GM19395 (cell line): ENCODE measurements around the gene TRIP10.
A peak's percentile ranks its signal among the peaks of the same experiment; 100 is the strongest.
"Not testable (repeated sequence)": the region's sequence is repeated elsewhere in the genome, so short reads cannot be mapped to it uniquely, and the experiment has no call there.

Source experiments
- ATAC-seq: cut with Tn5 transposase; IDR thresholded peaks from one replicate; pipeline ENCODE4 v1.9.1; 2021; ENCODE audit warnings: mild to moderate bottlenecking, moderate library complexity; ENCODE audit not compliant: unreplicated experiment

TRIP10 gene

DNA sequence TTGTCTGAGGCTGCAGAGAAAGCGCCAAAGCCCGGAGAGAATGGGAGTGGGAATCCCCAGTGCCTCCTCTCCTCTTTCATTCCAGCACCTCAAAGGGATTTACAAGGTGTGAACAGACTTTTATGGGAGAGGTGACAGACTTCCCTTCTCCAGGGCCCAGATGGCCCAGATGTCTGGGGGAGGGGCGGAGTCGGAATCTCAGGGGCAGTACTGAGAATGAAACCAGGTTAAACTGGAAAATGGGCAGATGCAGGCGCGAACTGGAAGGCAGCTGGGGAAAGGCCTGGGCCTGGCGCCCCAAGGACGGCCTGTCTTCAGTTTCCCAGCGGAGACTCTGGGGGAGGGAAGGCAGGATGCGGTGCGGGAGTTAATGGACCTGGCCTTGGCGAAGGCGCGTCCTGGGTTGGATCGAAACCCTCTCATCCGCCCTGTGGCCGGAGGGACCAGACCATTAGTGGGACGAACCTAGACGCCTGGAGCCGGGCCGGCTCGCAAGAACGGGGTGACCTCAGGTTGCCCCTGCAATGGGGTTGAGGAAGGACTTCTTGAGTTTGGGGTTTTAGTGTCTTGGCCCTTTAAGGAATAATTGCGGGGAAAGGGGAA, 592 bp upstream of the TRIP10 start:
- ATAC-seq: no peak

DNA sequence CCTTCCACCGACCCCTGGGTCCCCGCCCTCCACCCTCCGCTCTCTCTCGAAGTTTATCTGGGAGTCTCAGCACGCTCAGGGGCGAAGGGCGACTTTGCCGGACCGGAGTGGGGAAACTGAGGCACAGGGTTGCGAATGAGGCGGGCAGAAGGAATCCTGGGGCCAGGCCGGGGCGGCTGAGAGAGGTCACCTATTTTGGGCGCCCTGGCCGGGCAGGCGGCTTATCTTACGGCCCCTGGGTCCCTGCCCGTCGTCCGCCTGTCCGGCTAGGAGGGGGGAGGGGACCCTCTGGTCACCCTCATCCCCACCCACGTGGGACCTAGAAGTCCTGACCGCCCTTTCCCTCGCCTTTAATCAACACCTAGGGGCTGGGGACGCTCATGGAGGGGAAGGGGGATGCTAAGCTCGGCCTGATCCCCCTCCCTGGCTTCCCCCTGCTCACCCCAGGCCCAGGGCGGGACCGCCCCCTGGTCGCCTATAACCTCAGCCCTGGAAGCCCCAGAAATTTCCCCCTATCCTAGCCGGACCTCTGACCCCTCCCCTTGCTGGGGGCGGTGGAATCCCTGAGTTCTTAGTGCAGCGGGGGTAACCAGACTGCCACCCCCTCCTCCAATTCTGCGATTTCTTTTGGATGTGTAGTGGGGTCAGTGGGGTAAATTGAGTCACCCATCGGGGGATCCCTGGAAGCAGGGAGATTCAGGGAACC, 556 bp downstream of the TRIP10 start:
- ATAC-seq: no peak

DNA sequence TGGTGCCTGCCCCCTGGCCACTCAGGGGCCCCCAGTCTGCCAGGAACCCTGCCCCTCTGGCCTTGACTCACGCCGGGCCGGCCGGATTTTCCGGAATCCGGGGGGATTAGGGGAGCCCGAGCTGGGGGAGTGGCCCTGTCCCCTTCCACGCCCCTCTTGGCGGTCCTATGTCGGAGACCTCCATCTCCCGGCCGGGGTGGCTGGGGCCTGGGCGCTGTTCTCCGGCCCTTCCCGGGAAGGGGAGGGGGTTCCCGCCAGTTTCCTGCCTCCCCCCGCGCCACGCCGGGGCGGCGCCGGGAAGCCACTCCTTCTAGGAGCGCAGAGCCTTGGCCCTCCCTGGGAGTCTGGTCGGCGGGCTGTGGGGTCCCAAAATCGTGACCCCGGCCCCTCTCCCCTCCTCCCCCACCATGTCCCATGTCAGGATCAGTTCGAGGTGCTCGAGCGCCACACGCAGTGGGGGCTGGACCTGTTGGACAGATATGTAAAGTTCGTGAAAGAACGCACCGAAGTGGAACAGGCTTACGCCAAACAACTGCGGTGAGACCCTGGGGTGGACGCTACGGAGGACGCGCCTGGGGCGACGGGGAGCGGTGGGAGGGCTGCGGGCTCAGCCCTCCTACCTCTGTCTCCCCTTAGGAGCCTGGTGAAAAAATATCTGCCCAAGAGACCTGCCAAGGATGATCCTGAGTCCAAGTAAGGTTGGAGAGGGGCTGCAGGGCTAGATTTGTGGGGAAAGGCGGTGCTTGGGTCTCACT, 1.3 kb downstream of the TRIP10 start:
- no peak for ATAC-seq

DNA sequence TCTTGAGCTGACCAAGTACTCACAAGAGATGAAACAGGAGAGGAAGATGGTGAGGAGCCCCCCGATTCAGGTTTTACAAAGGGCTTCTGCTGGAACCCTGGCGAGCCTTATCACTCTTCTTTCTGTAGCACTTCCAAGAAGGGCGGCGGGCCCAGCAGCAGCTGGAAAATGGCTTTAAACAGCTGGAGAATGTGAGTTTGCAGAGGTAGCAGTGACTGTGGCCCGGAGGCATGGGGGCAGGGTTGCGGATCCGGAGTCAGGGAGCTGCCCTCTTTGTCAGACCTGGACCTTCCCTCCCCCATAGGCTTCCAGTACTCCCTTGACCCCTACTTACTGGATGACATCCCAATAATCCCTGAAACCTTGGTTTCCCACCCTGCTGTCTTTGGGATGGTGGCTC, 3.6 kb downstream of the TRIP10 start:
- ATAC-seq: no peak

DNA sequence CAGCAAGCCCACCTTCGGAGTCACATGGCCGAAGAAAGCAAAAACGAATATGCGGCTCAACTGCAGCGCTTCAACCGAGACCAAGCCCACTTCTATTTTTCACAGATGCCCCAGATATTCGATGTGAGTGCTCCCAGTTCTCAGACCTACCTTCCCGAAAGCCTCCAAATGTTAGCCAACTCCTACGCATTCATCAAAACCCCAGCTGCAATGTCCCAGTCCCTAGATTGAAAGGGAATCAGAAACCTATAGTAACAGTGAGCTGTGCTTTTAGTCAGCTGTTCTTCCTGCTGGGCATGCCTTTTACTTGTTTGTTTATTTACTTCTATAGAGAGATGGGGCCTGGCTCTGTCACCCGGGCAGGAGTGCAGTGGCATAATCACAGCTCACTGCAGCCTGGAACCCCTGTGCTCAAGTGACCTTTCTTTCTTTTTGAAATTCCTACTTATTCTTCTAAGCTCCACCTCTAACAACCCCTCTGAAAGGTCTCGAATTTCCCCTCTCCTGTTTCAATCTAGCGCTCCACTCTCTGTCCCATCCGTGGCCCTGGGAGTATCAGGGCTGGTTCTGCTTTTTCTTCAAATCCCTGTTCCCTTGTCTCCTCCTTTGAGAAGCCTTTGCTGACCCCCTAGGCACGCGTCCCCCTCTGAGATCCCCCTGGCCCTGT, 4.4 kb downstream of the TRIP10 start:
- no peak for ATAC-seq

DNA sequence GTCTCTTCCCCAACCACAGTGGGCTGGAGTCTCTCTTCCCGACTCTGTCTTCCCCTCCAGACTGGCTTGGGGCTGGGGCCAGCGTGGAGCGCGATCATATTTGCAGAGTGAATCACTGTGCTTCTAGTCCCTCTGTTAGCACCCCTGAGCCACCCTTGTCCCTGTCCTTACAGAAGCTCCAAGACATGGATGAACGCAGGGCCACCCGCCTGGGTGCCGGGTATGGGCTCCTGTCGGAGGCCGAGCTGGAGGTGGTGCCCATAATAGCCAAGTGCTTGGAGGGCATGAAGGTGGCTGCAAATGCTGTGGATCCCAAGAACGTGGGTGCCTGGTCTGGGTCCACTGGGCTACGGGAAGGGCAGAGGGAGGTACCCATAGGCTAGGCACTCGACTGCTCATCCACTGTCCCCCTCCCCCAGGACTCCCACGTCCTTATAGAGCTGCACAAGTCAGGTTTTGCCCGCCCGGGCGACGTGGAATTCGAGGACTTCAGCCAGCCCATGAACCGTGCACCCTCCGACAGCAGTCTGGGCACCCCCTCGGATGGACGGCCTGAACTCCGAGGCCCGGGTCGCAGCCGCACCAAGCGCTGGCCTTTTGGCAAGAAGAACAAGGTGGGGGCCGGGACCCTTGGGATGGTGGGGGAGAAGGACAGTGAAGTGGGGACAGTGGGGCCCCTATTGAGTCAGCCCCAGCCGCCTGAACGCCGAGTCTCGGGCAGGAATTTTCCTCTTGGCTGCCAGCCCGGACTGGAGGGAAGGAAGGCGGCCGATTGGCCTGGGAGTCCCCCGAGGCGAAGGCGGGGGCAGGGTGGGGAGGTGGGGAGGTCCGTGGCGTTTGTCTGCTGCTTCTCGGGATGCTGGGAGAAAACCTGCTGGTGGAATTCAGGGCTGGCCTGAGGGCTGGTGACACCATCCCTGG, 5.2 kb downstream of the TRIP10 start:
- ATAC-seq: no peak

DNA sequence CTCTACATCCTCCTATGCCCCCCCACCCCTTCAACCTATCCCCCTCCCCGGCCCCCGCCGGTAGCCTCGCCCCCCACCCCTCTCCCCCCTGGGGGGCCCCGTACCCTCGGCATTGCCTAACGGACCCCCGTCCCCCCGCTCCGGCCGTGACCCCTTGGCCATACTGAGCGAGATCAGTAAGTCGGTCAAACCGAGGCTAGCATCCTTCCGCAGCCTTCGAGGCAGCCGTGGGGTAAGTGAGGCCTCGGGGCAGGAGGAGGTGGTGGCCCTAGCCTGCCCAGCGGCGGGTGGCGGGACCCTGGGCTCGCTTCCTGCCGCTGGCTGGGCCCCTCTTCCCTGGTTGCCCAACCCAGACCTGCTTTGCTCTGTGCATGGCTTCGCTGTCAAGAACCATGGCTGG, 6.5 kb downstream of the TRIP10 start:
- no peak for ATAC-seq

DNA sequence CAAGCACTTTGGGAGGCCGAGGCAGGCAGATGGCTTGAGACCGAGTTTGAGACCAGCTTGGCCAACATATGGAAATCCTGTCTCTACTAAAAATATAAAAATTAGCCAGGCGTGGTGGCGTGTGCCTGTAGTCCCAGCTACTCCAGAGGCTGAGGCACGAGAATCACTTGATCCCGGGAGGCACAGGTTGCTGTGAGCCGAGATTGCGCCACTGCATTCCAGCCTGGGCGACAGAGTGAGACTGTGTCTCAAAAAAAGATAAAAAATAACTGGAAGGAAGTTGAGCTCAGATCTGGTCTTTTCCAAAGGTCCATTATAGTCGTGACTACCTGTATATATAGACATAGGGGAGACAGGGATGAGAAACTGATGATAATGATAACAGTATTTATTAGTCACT, 9.1 kb downstream of the TRIP10 start:
- not testable (repeated sequence) for ATAC-seq

DNA sequence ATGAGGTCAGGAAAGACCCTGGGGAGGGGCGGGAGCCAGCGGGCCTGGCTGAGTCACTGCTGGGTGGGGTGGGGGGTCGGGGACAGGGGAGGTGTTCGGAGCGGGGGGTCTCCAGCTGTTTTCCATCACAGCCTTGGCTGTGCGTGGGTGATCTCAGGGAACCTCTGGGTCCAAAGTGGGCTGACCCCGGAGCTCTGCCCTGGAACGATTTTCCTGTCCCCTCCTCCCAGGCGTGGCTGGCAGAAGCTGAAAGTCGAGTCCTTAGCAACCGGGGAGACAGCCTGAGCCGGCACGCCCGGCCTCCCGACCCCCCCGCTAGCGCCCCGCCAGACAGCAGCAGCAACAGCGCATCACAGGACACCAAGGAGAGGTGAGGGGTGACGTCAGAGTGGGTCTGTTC, 10.6 kb downstream of the TRIP10 start:
- no peak for ATAC-seq

DNA sequence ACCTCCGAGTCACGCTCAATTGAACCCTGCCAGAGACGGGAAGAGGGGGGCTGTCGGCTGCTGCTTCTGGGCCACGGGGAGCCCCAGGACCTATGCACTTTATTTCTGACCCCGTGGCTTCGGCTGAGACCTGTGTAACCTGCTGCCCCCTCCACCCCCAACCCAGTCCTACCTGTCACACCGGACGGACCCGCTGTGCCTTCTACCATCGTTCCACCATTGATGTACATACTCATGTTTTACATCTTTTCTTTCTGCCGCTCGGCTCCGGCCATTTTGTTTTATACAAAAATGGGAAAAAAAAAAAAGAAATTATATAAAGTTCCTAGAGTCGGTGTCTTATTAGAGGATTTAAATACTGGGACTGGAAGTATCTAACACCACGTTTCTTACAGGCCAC, 11.7 kb downstream of the TRIP10 start:
- no peak for ATAC-seq

DNA sequence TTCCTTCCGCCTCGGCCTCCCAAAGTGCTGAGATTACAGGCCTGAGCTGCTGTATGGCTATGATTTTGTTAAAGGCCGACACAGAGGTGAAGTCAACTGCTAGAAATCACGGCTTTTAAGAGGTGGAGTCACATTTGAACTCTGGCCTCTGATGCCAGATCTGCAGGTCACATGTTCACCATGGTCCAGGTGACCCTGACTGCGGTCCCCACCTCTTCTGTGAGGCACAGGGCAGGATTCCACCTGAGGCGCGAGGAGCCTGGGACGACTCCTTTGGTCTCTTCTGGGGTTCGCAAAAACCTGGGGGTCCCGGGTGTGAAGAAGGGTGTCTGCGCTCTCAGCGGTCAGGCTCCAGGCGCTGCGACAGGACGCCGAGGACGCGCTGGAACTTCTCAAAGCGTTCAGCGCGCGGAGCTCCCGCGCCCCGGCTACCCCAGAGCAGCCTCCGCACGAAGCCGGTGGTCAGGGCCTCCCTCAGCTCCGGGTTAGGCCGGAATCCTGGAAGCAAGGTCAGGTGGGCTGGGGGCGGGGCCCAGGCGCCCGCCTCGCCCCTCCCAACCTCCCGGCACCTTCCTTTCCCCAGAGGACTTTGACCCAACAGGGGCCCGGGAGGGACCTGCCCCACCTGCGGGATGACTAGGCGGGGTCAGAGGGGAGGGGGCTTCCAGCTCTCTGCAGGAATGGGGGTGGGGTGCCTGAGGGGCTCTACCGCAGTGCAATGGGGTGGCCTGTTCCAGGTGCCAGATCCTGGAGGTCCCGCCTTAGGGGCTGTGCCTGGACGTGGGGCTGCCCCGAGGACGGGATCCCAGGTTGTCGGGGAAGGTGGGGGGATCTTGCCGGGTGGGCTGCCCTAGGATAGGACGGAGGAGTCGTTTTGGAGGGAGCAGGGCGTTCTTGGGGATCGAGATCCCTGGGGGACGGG, 13.0 kb downstream of the TRIP10 start:
- ATAC-seq: no peak

DNA sequence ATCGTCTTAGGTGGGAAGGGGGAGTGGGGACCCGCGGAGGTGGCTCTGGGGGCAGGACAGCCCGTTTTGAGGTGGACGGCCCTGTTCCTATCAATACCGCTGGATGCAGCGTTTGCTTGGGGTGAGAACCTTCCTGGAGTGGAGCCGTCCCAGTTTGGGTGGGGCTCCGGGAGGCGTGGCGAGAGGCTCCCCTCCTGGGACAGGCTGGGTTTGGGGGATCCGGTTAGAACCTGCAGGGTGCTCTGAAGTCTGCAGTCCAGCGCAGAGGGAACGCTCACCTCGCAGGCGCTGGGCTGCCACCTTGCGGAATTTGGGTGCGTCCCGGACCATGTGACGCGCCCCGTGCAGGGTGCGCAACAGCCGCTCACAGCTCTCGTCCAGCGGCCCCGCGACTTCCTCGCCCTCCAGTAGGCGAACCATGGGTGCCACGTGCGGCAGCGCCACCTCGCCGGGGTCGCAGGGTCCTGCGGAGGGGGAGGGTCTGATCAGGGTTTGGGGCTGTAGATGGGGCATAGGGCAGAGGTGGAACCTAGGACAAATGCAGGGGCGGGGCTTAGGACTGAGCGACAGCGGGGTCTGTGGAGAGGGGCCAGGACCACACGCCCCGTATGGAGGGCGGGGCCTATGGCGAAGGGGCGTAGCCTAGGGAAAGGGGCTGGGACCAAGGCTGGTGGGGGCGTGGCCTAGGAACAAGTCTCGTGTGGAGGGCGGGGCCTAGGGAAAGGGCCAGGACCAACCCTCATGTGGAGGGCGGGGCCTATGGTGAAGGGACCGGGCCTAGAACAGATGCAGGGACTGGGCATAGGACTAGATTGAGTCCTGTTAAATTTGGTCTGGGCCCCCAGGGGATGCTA, 13.9 kb downstream of the TRIP10 start:
- peak; percentile 79 for ATAC-seq

DNA sequence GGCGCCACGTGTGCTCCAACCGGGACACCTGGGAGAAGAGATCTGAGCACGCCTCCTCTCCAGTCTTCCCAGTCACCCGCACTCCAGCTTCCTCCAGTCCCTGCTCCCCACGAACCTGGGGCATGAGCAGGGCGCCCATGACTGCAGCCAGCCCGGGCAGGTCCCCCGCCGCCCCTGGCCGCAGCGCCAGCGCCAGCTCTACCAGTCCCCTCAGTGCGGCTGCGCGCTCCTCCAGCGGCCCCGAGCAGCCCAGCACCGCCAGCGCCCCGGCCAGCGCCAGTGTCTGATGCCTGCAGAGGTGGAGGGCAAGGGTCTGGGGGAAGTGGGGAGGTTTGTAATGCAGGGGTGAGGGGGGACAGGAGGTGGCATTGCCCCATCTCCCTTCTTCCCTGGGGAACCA, 14.7 kb downstream of the TRIP10 start:
- no peak for ATAC-seq

DNA sequence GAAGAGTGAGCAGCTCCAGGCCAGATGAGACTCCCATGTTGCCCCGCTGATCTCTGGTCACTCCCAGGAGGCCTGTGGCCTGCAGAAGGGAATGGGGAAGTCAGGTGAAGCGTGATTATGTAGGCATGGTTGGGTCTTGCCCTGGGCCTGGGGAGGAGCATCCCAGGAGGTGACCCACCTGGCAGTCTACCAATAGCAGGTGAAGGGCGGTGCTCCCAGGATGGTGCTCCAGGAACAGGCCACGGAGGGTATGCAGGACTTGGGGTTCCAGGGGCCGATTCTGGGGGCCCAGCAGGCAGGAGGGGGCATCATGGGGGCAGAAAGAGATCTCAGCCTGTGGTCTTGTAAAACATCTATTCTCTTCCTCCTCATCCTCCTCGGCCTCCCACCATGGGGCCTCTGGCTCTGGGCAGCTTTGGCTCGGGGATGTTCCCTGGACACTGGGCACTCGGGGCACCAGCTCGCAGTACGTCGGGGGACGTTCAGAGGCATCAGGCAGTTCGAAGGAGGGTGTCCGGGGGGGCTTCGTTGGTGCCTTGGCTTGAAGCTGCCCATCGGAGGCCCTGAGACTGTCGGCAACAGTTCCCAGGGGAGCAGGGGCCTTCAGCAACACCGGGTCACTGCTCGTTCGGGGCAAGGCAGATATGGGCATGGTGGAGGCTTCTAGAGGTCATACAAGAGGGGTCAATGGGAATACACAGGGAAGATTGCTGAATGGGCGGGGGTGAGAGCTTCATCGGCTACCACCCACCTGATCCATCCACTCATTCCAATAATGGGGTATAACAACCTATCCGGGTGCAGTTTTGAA, 15.4 kb downstream of the TRIP10 start:
- ATAC-seq: no peak

DNA sequence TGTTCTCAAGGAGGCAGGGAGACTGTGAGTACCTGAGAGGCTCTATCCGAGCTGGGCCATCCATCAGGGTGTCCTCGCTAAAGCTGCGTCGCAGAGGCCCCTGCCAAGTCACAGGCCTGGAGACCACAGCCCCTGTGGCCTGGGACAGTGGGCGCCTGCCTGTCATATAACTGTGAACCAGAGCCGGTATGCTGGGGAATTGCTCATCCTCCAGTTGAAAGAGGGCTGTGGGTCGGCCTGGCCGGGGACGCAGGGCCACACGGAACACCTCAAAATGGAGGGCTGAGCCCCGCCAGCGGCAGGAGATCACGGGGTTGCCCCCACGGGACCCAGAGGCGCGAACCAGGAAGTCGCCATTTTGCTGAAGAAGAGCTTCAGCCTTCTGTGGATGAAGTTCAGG, 21.1 kb downstream of the TRIP10 start:
- no peak for ATAC-seq

DNA sequence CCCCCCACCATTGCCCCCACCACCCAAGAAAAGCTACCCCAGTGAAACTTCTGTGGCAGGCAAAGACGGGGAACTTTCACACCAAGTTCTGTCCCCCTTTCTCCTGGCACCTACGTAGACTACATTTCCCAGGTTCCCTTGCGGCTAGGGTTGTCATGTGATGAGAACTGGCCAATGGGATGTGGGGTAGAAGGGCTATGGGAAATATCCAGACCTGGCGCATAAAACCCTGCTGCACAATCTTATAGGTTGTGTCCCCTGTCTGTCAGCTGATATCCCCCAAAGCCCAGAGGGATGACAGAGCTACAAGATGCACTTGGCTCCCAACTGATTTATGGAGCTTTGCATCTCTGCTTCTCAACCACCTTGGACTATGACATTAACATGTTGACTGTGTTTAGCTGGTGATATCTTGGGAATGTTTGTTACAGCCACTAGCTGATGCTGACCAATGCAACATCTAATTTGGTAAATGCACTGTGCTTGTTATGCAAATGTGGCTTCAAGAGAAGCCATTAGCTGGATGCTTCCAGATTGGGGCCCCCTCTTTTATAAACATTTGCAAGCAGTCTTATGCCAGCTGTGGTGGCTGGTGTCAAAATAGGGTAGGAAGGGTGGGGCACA, 21.7 kb downstream of the TRIP10 start:
- ATAC-seq: no peak

DNA sequence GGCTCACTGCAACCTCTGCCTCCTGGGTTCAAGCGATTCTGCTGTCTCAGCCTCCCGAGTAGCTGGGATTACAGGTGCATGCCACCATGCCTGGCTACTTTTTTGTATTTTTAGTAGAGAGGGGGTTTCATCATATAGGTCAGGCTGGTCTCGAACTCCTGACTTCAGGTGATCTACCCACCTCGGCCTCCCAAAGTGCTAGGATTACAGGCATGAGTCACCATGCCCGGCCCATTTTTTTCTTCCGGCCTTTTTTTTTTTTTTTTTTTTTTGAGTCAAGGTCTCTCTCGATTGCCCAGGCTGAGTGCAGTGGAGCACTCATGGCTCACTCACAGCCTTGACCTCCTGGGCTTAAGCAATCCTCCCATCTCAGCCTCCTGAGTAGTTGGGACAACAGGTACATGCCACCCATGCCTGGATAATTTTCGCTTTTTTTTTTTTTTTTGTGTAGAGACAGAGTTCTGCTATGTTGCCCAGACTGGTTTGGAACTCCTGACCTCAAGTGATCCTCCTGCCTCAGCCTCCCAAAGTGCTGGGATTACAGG, 22.8 kb downstream of the TRIP10 start:
- ATAC-seq: not testable (repeated sequence)
